CD4-positive, alpha-beta T cell (primary cell): ENCODE measurements around the gene SEC16A. TPM values are rescaled to one million over a fixed set of nuclear protein-coding genes. Genes with fewer than 3 reads are reported as not detected.
A peak's percentile ranks its signal among the peaks of the same experiment; 100 is the strongest.
"Not testable (repeated sequence)": the region's sequence is repeated elsewhere in the genome, so short reads cannot be mapped to it uniquely, and the experiment has no call there.

ENCODE experiments used
- ATAC-seq: fragments of 200-7000 bp; cut with Tn5 transposase; one replicate; pipeline ENCODE4 v1.10.0; 2022; ENCODE audit warnings: mild to moderate bottlenecking; ENCODE audit not compliant: poor library complexity
- CTCF ChIA-PET: fragments of 350-600 bp; sonication (Branson Sonifier 250); formaldehyde crosslinking; loops from one replicate; lab custom pipeline; 2021; ENCODE audit warnings: antibody characterized with exemption, inconsistent platforms; lab: Charles Lee
- POLR2A ChIA-PET: fragments of 350-600 bp; sonication (Branson Sonifier 250); formaldehyde crosslinking; loops from one replicate; lab custom pipeline; 2021; ENCODE audit warnings: antibody characterized with exemption, inconsistent platforms; lab: Charles Lee
- DNase-seq, 14 experiments: peaks; one replicate each; pipeline ENCODE4 v3.0.0-alpha.2; 2013 to 2020; ENCODE audit warnings: mixed read lengths in 2 of 14
- H3K27ac ChIP-seq, 2 donors: one replicate each; pipeline versions ENCODE4 v1.5.1 to v1.7.0; 2013; ENCODE audit warnings: low read length in 2 of 2, low read depth in 1 of 2, mild to moderate bottlenecking in 1 of 2
- H3K27me3 ChIP-seq, 2 experiments: 1 replicate in 1 of 2; 2 replicates in 1 of 2; pipeline versions ENCODE4 v1.6.1 to v1.7.0; 2013; ENCODE audit warnings: low read length in 2 of 2, control low read depth in 1 of 2, mild to moderate bottlenecking in 1 of 2, moderate library complexity in 1 of 2; ENCODE audit not compliant: insufficient read depth in 2 of 2, control insufficient read depth in 1 of 2
- H3K36me3 ChIP-seq: one replicate; pipeline ENCODE4 v1.6.1; 2013; ENCODE audit warnings: low read length, control low read depth; ENCODE audit not compliant: insufficient read depth
- H3K4me1 ChIP-seq: one replicate; pipeline ENCODE4 v1.6.1; 2013; ENCODE audit warnings: low read length, control low read depth; ENCODE audit not compliant: insufficient read depth
- H3K4me3 ChIP-seq: one replicate; pipeline ENCODE4 v1.5.1; 2013; ENCODE audit warnings: mild to moderate bottlenecking, low read length, moderate library complexity
- H3K9me3 ChIP-seq, 2 experiments: 1 replicate in 1 of 2; 2 replicates in 1 of 2; pipeline versions ENCODE4 v1.6.1 to v1.7.0; 2013; ENCODE audit warnings: low read length in 2 of 2, mild to moderate bottlenecking in 2 of 2, control low read depth in 1 of 2, moderate library complexity in 1 of 2; ENCODE audit not compliant: control insufficient read depth in 1 of 2, insufficient read depth in 1 of 2
- H3K27ac Mint-ChIP-seq: one replicate; pipeline ENCODE4 v1.8.0; 2020; ENCODE audit warnings: mixed read lengths
- H3K27me3 Mint-ChIP-seq: one replicate; pipeline ENCODE4 v1.8.0; 2021; ENCODE audit warnings: mixed read lengths
- H3K36me3 Mint-ChIP-seq: one replicate; pipeline ENCODE4 v1.8.0; 2021; ENCODE audit warnings: low read depth, mixed read lengths
- H3K4me1 Mint-ChIP-seq: one replicate; pipeline ENCODE4 v1.8.0; 2021; ENCODE audit warnings: low read depth, mixed read lengths
- H3K4me3 Mint-ChIP-seq: one replicate; pipeline ENCODE4 v1.8.0; 2020; ENCODE audit warnings: mild to moderate bottlenecking, mixed read lengths
- H3K9me3 Mint-ChIP-seq: one replicate; pipeline ENCODE4 v1.8.0; 2020; ENCODE audit warnings: mixed read lengths
- CTCF ChIP-seq: fragments of 200-600 bp; IDR thresholded peaks from one replicate; pipeline ENCODE4 v1.8.0; 2022; ENCODE audit warnings: antibody characterized with exemption, mild to moderate bottlenecking
- intact Hi-C, 2 experiments: fragments of 100-400 bp; cut with DNase I in 1 of 2; cut with micrococcal nuclease in 1 of 2; formaldehyde crosslinking; loops; one replicate each; pipeline versions ENCODE4 v1.15.1 to v1.9.0; 2023 to 2025; cut with DNase I, micrococcal nuclease
- total RNA-seq, 174 experiments: library from RNA in 2 of 174; stranded (reverse) in 2 of 174; gene quantifications; one replicate each; pipeline ENCODE4 v1.2.3 and lab custom pipeline; 2021 to 2026

The SEC16A gene
- total RNA-seq, 2 experiments from 2014 or later, result 73.0 to 75.0 TPM

- peak in 8 of 14 experiments; percentile 16 to 67 (median 34) for DNase-seq
- H3K27me3 Mint-ChIP-seq, result no peaks in the 10 kb centered on the region
- H3K9me3 ChIP-seq, result no peaks in the 10 kb centered on the region
- intact Hi-C loops, result loop anchor here in 1 of 2 experiments (1.0 to 10.0 kb wide), 7 partner anchors 10 to 445 kb away; partner anchors contain the start of genes DNLZ, INPP5E, NOTCH1 and RABL6
- H3K27ac ChIP-seq, result peak overlapping the region; percentile 43 to 64
- H3K4me3 ChIP-seq, result peak overlapping the region; percentile 83
- peak overlapping the region; percentile 91 for H3K4me3 Mint-ChIP-seq
- no peaks in the 10 kb centered on the region for H3K9me3 Mint-ChIP-seq
- no peaks in the 10 kb centered on the region for H3K27me3 ChIP-seq
- peak overlapping the region; percentile 91 for H3K27ac Mint-ChIP-seq
- ATAC-seq, result peak; percentile 39
- peaks cover 56% of the 10 kb centered on the region for H3K4me1 ChIP-seq
- peaks cover 51% of the 10 kb centered on the region for H3K4me1 Mint-ChIP-seq
- CTCF ChIA-PET, result interaction anchor here (1.2 to 2.1 kb wide), 3 partner anchors 9 to 46 kb away, joined by 4 to 7 read pairs (median 6); partner anchors contain the start of genes DNLZ and SNAPC4
- H3K36me3 ChIP-seq, result peaks cover 48% of the 10 kb centered on the region
- POLR2A ChIA-PET, result interaction anchor here (0.8 to 1.7 kb wide), 5 partner anchors 9 to 831 kb away, joined by 3 to 18 read pairs (median 4); partner anchors contain the start of genes DNLZ, SNAPC4 and TUBB4B
- TF ChIP-seq CTCF, result no peak
- peaks cover 81% of the 10 kb centered on the region for H3K36me3 Mint-ChIP-seq
Observed at GRCh38 chr9:136409557-136410455, 73.0 kb downstream of the SEC16A start.

GRCh38 chr9:136407911-136408310 lies 74.9 kb downstream of the SEC16A start:
- peak in 2 of 14 experiments; percentile 29 to 34 for DNase-seq
- intact Hi-C loops, result loop anchor here in 1 of 2 experiments (10.0 kb wide), 3 partner anchors 137 to 443 kb away; partner anchors contain the start of genes NOTCH1, RABL6 and UBAC1
- Histone ChIP-seq H3K27ac (no peak overlapping the region), H3K4me1 (peaks cover 74% of the 10 kb centered on the region), H3K4me3 (no peak overlapping the region), H3K9me3 (no peaks in the 10 kb centered on the region), H3K27me3 (no peaks in the 10 kb centered on the region), H3K36me3 (peaks cover 29% of the 10 kb centered on the region)
- TF ChIP-seq CTCF, result no peak
- H3K4me3 Mint-ChIP-seq, result peak overlapping the region; percentile 61
- no peaks in the 10 kb centered on the region for H3K27me3 Mint-ChIP-seq
- H3K9me3 Mint-ChIP-seq, result no peaks in the 10 kb centered on the region
- H3K36me3 Mint-ChIP-seq, result peaks cover 74% of the 10 kb centered on the region
- ChIA-PET POLR2A (interaction anchor here (0.6 kb wide), 1 partner anchor 293 kb away, joined by 3 read pairs; no protein-coding TSS in a partner anchor), CTCF (no interaction called here)
- ATAC-seq, result no peak
- H3K4me1 Mint-ChIP-seq, result peaks cover 63% of the 10 kb centered on the region
- H3K27ac Mint-ChIP-seq, result peak overlapping the region; percentile 20

GRCh38 chr9:136407061-136407460 lies 75.8 kb downstream of the SEC16A start:
- H3K27ac Mint-ChIP-seq, H3K4me3 Mint-ChIP-seq, H3K27ac ChIP-seq, ATAC-seq, H3K9me3 ChIP-seq, H3K27me3 ChIP-seq, H3K9me3 Mint-ChIP-seq, POLR2A ChIA-PET, H3K27me3 Mint-ChIP-seq, H3K4me3 ChIP-seq, CTCF ChIA-PET: not testable (repeated sequence)
- H3K36me3 Mint-ChIP-seq, result peaks cover 67% of the 10 kb centered on the region
- peaks cover 28% of the 10 kb centered on the region for H3K36me3 ChIP-seq
- peaks cover 65% of the 10 kb centered on the region for H3K4me1 Mint-ChIP-seq
- DNase-seq, result peak in 1 of 14 experiments; percentile 20
- H3K4me1 ChIP-seq, result peaks cover 81% of the 10 kb centered on the region
- intact Hi-C loops, result loop anchor here in 1 of 2 experiments (10.0 kb wide), 3 partner anchors 138 to 442 kb away; partner anchors contain the start of genes NOTCH1, RABL6 and UBAC1

- POLR2A ChIA-PET, H3K27me3 Mint-ChIP-seq, H3K9me3 Mint-ChIP-seq, H3K27me3 ChIP-seq, H3K4me3 ChIP-seq, DNase-seq, H3K4me3 Mint-ChIP-seq, CTCF ChIA-PET, H3K27ac ChIP-seq, H3K9me3 ChIP-seq, ATAC-seq: not testable (repeated sequence)
- H3K27ac Mint-ChIP-seq, result peak overlapping the region; percentile 91
- Histone ChIP-seq H3K36me3 (peaks cover 28% of the 10 kb centered on the region), H3K4me1 (peaks cover 74% of the 10 kb centered on the region)
- intact Hi-C loops, result loop anchor here in 1 of 2 experiments (10.0 kb wide), 3 partner anchors 139 to 441 kb away; partner anchors contain the start of genes NOTCH1, RABL6 and UBAC1
- H3K4me1 Mint-ChIP-seq, result peaks cover 59% of the 10 kb centered on the region
- H3K36me3 Mint-ChIP-seq, result peaks cover 56% of the 10 kb centered on the region
Observed at GRCh38 chr9:136405904-136406303, 76.9 kb downstream of the SEC16A start.
